ENCODE measurements around the gene DDTL.
A peak's percentile ranks its signal among the peaks of the same experiment; 100 is the strongest.
"Not testable (repeated sequence)": the region's sequence is repeated elsewhere in the genome, so short reads cannot be mapped to it uniquely, and the experiment has no call there.

The DDTL gene

DNA sequence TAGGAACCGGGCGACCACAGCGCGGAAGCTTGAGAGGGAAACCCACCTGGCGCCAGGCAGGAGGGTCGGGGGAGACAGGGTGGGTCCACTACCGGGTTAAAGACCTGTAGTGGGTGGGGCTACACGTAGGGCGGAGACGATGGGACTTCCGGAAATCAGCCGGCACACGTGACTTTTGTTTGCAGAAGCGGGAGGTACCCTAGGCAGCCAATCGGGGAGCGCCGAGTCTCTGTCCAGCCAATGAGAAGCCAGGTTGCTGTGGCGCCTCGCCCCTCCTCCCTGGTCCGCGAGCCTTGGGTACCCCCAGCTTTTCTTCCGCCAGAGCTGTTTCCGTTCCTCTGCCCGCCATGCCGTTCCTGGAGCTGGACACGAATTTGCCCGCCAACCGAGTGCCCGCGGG lies at the start of gene DDTL:
Gene DDTL (plus strand): TSS at position 321 of the 400 bp plus-strand sequence. CDS start 27 bp downstream, at position 348.
- not testable (repeated sequence) for H3K27ac ChIP-seq

DNA sequence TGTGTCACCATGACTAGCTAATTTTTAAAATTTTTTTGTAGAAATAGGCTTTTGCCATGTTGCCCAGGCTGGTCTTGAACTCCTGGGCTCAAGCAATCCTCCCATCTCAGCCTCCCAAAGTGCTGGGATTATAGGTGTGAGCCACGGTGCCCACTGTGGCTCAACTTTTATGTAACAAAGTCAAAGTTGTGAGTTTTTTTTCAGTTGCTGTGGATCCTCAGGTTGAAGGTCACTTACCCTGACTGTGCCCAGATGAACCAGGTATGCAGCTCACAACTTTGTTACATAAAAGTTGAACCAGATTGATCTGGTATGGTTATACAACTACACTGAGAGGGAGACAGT lies 46.4 kb upstream of the DDTL start:
- not testable (repeated sequence) for H3K27ac ChIP-seq

DNA sequence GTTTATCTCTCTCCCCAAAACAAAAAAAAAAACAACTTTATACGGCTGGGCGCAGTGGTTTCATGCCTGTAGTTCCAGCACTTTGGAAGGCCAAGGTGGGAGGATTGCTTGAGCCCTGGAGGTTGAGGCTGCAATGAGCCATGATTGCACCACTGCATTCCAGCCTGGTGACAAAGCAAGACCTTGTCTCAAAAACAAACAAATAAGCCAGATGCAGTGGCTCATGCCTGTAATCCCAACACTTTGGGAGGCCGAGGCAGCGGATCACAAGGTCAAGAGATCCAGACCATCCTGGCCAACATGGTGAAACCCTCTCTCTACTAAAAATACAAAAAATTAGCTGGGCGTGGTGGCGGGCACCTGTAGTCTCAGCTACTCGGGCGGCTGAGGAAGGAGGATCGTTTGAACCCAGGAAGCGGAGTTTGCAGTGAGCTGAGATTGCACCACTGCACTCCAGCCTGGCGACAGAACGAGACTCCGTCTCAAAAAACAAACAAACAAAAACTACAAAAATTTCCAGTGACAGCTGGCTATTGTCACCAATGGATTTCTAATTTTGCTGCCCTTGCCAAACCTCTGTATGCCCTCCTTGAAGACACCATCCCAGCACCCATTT lies 45.0 kb upstream of the DDTL start:
- H3K27ac ChIP-seq = not testable (repeated sequence)

DNA sequence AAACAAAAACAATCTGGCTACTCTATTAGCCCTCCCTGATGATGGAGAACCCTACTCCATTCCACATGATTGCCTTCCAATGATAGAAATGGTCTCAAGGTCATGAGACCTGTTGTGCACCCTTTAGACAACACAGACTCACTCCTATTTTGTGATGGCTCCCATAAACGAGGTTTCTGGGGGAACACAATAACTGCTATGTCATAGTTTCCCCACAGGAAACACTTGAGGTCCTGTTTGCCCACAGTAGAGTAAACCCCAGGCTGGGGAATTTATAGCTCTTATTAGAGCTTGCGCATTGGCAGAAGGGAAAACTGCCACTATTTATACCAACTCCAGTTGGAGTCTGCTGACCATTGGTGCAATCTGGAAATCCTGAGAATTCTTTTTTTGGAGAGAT lies 43.8 kb upstream of the DDTL start:
- TF ChIP-seq, protein P1, sequence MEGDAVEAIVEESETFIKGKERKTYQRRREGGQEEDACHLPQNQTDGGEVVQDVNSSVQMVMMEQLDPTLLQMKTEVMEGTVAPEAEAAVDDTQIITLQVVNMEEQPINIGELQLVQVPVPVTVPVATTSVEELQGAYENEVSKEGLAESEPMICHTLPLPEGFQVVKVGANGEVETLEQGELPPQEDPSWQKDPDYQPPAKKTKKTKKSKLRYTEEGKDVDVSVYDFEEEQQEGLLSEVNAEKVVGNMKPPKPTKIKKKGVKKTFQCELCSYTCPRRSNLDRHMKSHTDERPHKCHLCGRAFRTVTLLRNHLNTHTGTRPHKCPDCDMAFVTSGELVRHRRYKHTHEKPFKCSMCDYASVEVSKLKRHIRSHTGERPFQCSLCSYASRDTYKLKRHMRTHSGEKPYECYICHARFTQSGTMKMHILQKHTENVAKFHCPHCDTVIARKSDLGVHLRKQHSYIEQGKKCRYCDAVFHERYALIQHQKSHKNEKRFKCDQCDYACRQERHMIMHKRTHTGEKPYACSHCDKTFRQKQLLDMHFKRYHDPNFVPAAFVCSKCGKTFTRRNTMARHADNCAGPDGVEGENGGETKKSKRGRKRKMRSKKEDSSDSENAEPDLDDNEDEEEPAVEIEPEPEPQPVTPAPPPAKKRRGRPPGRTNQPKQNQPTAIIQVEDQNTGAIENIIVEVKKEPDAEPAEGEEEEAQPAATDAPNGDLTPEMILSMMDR (conservative IDR thresholded peaks at IDR 0.05) = no peak
- H3K27ac ChIP-seq = no peak overlapping the region

DNA sequence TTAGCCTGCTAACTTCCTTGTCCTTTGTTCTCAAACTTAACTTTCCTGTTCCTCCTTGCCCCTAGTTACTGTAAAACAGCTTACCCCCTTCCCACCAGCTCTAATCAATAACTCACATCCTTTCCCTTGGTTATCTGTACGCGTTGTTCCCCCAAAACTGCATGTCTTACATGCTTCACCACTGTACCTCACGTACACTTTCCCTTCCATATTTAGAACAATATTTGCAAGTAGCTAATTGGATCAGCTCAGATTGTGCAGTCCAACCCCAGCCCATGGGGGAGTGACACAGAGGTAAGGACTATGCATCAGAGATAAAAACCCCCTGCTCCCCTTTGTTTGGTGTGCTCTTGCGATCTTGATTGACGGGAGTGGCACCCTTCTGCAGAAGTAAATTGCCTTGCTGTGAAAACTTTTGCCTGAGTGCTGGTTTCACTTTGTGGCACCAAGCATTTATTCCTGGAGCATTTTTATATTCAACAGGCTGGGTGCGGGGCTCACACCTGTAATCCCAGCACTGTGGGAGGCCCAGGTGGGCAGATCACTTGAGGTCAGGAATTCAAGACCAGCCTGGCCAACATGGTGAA lies 41.6 kb upstream of the DDTL start:
- no peak overlapping the region for H3K27ac ChIP-seq

DNA sequence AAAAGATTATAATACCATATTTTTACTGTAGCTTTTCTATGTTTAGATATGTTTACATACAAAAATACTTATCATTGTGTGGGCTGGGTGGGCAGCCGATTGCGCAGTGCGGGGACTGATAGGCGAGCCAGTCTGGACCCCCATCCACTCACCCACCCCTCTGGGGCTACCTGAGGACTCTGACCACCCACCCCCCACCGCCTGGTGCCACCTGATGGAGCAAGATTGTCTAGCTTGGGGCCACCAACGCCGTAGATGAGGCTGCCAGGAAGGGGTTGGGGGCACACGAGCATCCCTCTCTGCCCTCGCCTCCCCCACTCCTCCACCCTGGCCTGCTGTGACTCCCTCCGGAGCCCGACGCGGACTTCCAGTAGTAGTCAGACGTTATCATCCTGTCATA lies 40.1 kb upstream of the DDTL start:
- no peak overlapping the region for H3K27ac ChIP-seq
- TF ChIP-seq, protein P1 (conservative IDR thresholded peaks at IDR 0.05) = no peak

More for the DNA sequence above, 41.6 kb upstream of the DDTL start:
- TF ChIP-seq, protein P1 (conservative IDR thresholded peaks at IDR 0.05) = no peak

DNA sequence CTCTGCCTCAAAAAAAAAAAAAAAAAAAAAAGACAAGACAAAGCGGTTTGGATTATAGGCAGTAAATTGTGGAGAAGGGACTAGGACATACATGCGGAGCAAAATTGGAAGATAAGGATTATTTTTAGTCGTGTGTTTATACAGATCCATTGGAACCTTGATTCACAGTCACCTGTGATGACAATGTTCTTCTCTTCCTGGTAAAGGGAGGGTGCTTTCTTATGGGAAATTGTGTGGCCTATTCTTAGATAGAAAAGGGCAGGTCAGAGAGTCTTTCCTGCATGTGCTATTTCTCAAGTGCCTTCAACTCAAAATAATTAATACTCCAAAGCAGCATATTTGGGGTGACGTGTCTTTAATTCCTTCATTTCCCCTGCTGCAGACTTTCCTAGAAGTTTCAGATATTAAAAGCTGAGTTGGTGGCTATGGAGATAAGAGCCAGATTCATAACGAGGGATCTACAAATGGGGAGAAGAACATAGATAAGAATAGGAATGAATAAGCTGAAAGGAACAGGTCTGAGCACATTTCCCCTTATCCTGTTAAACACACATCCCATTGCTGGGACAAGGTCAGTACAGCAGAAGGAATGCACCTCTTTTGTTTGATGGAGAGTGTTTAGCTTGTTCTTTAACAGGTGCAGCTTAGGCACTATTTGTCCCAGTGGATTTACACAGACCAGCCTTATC lies 28.2 kb upstream of the DDTL start:
- peak overlapping the region; percentile 83 for H3K27ac ChIP-seq
- TF ChIP-seq, protein P1 (conservative IDR thresholded peaks at IDR 0.05) = no peak

DNA sequence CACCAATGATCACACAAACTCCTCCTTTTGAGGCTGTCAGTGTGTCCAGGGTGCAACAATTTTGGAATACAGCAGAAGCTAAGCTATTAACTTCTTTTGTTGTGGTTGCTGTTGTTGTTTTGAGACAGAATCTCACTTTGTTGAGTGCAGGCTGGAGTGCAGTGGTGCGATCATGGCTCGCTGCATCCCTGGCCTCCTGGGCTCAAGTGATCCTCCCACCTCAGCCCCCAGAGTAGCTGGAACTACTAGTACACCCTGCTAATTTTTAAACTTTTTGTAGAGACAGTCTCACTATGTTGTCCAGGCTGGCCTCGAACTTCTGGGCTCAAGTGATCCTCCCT lies 27.7 kb upstream of the DDTL start:
- TF ChIP-seq, protein P1 (conservative IDR thresholded peaks at IDR 0.05) = no peak
- peak overlapping the region; percentile 83 for H3K27ac ChIP-seq

DNA sequence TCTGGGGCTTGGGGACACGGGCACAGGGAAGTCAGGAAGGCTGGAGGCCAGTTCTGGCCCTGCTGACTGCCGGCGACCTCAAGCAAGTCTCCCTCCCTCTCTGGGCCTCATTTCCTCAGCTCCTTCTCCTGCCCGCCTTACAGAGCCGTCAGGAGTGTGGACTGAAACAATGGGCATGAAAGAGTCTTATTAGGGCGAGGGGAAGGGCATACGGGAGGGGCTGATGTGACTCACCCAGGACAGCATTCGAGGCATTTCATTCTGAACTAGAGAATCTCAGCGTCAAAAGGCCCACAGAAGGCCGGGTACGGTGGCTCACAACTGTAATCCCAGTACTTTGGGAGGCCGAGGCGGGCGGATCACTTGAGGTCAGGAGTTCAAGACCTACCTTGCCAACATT lies 26.5 kb upstream of the DDTL start:
- H3K27ac ChIP-seq = peak overlapping the region; percentile 83

DNA sequence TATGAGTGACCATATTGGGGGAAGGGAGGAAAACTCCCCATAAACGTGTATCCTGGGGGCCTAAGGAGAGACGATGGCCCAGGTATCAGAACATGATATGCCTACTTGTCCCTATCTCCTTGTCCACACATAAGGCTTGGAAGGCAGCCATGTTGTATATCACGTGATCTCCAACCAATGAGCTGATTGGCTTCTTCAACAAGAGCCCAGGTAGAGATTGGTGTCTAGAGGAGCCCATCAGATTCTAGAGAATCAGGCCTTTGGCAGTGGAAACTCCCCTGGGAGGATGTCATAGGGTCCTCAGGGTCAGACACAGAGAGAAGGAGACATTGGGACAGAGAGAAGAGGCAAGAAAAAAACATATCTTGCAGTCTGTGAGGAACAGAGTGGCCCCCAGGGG lies 19.3 kb upstream of the DDTL start:
- H3K27ac ChIP-seq = not testable (repeated sequence)

DNA sequence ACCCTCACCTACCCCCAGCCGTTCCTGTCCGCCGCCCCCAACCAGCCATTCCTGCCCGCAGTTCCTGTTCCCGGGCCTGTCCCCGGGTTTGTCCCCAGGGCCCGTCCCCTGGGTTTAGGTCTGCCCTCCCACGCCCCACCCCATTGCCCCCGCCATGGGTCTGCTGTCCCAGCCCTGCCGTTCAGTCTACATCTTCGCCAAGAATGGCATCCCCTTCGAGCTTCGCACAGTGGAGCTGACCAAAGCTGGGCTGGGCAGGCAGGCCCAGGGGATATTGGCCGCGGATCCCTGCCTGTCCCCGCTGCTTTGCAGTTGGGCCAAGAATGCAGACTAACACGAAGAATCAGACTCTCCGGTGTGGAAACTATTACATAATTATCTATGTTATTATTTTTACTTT lies 16.9 kb upstream of the DDTL start:
- H3K27ac ChIP-seq = not testable (repeated sequence)

DNA sequence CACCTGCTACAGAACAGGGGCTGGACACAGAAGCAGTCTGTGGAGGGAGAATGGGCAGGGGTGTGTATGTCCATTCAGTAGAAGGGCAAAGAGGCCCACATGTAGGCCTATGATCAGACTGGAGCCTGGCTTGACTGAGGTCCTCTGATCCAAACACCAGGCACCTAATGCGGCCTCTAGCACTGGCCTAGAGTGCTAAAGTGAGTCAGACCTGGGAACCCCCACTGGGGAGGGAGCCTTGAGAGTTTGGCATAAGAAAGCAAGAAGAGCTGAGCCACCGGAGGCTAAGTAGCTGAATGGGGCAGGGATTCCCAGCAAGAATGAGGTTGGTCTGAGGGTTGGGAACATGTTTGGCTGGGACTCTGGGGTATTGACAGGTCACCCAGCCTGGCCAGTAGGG lies 15.3 kb upstream of the DDTL start:
- H3K27ac ChIP-seq = not testable (repeated sequence)

DNA sequence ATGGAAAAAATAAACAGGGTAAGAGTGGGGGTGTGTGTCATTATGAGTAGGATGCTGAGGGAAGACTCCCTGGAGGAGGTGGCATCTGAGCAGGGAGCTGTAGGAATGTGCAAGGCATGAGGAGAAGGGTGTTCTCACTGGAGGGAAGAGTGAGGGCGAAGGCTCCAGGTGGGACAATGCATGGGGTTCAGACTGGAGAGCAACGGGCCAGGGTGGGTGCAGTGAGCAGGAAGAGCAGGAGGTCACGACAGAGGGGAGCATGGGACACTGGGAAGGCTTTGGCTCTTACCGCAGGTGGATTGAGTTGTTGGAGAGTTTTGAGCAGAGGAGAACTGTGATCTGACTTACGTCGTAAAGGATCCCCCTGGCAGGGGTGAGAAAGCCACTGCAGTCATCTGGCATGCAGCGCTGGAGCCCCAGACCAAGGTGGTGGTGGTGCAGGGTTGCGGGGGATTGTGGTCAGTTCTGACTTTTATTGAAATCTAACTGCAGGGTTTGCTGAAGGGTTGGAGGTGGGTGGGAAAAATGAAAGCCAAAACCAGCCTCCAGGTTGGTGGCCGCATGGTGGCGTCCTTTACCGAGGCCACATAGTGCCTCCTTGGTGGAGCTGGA lies 13.8 kb upstream of the DDTL start:
- not testable (repeated sequence) for H3K27ac ChIP-seq

DNA sequence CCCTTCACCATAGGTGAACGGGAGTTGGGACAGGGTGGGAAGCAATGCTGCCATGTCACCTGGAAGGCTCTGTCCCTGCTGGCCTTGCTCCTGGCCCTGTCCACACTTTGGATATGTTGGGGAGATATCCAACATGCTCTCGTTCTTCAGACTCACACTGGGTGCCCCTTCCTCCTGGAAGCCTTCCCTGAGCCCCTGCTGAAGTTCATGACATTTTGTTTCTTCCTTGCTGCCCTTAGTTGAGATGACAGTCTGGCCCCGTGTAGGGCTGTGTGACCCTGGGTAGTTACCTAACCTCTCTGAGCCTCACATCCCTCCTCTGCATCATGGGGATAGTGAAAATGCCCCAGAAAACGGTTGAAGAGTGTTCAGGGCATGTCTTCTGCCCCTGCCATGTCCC lies 13.2 kb upstream of the DDTL start:
- not testable (repeated sequence) for H3K27ac ChIP-seq
